ENCODE data around the gene ATPAF1.
"Not testable (repeated sequence)": the region's sequence is repeated elsewhere in the genome, so short reads cannot be mapped to it uniquely, and the experiment has no call there.

The ATPAF1 gene

GRCh38 chr1:46679789-46680573 lies 11.8 kb upstream of the ATPAF1 start:
- DNase-seq: no peak

- DNase-seq: no peak
Observed at GRCh38 chr1:46677339-46677738, 9.2 kb upstream of the ATPAF1 start.

- no peak for DNase-seq
Observed at GRCh38 chr1:46676531-46676930, 8.4 kb upstream of the ATPAF1 start.

- DNase-seq: no peak
Observed at GRCh38 chr1:46675549-46676314, 7.6 kb upstream of the ATPAF1 start.

- DNase-seq: no peak
Observed at GRCh38 chr1:46673749-46674182, 5.6 kb upstream of the ATPAF1 start.

- no peak for DNase-seq
Observed at GRCh38 chr1:46672696-46673095, 4.5 kb upstream of the ATPAF1 start.

- DNase-seq: no peak
Observed at GRCh38 chr1:46671554-46671953, 3.4 kb upstream of the ATPAF1 start, which contains the start of gene TEX38. Gene TEX38 (plus strand): TSS chr1:46671854. CDS start chr1:46671935, 81 bp downstream.

- DNase-seq: no peak
Observed at GRCh38 chr1:46670134-46670533, 2.0 kb upstream of the ATPAF1 start.

GRCh38 chr1:46665983-46666382 lies 2.2 kb downstream of the ATPAF1 start:
- no peak for DNase-seq

- not testable (repeated sequence) for DNase-seq
Observed at GRCh38 chr1:46662919-46663318, 5.2 kb downstream of the ATPAF1 start.

GRCh38 chr1:46660116-46660515 lies 8.0 kb downstream of the ATPAF1 start:
- DNase-seq: not testable (repeated sequence)

GRCh38 chr1:46659307-46659870 lies 8.8 kb downstream of the ATPAF1 start:
- DNase-seq: no peak

- DNase-seq: no peak
Observed at GRCh38 chr1:46657775-46658174, 10.4 kb downstream of the ATPAF1 start.

GRCh38 chr1:46656643-46657042 lies 11.5 kb downstream of the ATPAF1 start:
- DNase-seq: no peak

GRCh38 chr1:46655848-46656247 lies 12.3 kb downstream of the ATPAF1 start:
- no peak for DNase-seq

GRCh38 chr1:46654698-46655097 lies 13.5 kb downstream of the ATPAF1 start:
- DNase-seq: not testable (repeated sequence)

GRCh38 chr1:46654012-46654411 lies 14.2 kb downstream of the ATPAF1 start:
- DNase-seq: no peak

GRCh38 chr1:46653405-46653958 lies 14.7 kb downstream of the ATPAF1 start:
- no peak for DNase-seq

GRCh38 chr1:46652321-46653100 lies 15.7 kb downstream of the ATPAF1 start:
- DNase-seq: no peak

- not testable (repeated sequence) for DNase-seq
Observed at GRCh38 chr1:46651152-46651551, 17.0 kb downstream of the ATPAF1 start.

GRCh38 chr1:46650491-46650890 lies 17.7 kb downstream of the ATPAF1 start:
- no peak for DNase-seq

GRCh38 chr1:46649764-46650163 lies 18.4 kb downstream of the ATPAF1 start:
- no peak for DNase-seq

- DNase-seq: no peak
Observed at GRCh38 chr1:46647611-46648010, 20.6 kb downstream of the ATPAF1 start.

All from bone marrow (tissue), 2 donors.